WTC11 (cell line): ENCODE data around the gene HECTD3. TPM values are rescaled to one million over a fixed set of nuclear protein-coding genes. Genes with fewer than 3 reads are reported as not detected.

Experiments
- ATAC-seq: fragments of 200-7000 bp; cut with Tn5 transposase; 2 replicates; pipeline ENCODE4 v1.10.0; 2021; ENCODE audit warnings: mild to moderate bottlenecking, moderate library complexity
- CTCF ChIA-PET: fragments of 300-600 bp; sonication (Branson Sonifier 250); formaldehyde crosslinking; loops from one replicate; lab custom pipeline; 2021; ENCODE audit warnings: antibody characterized with exemption; lab: Charles Lee
- POLR2A ChIA-PET: fragments of 350-600 bp; sonication (Branson Sonifier 250); formaldehyde crosslinking; loops from one replicate; lab custom pipeline; 2021; ENCODE audit warnings: antibody characterized with exemption; lab: Charles Lee
- DNase-seq: peaks from one replicate; pipeline ENCODE4 v3.0.0; 2021; ENCODE audit warnings: low spot score
- H3K27ac Mint-ChIP-seq: 2 replicates; pipeline ENCODE4 v1.8.0; 2021; ENCODE audit warnings: mixed read lengths
- H3K27me3 Mint-ChIP-seq: 2 replicates; pipeline ENCODE4 v1.8.0; 2021; ENCODE audit warnings: low read depth, mild to moderate bottlenecking, moderate library complexity, mixed read lengths
- H3K36me3 Mint-ChIP-seq: 2 replicates; pipeline ENCODE4 v1.8.0; 2021; ENCODE audit warnings: mixed read lengths
- H3K4me1 Mint-ChIP-seq: 2 replicates; pipeline ENCODE4 v1.8.0; 2022; ENCODE audit warnings: mixed read lengths
- H3K4me3 Mint-ChIP-seq: 2 replicates; pipeline ENCODE4 v1.8.0; 2021; ENCODE audit warnings: mild to moderate bottlenecking, moderate library complexity, mixed read lengths
- H3K9me3 Mint-ChIP-seq: 2 replicates; pipeline ENCODE4 v1.8.0; 2021; ENCODE audit warnings: mixed read lengths
- ELF4 ChIP-seq: sonication (generic); formaldehyde crosslinking; IDR thresholded peaks from 2 replicates; pipeline ENCODE4 v1.8.1; 2022; ENCODE audit warnings: low read depth, mild to moderate bottlenecking, moderate library complexity, missing genetic modification reagents
- ETV6 ChIP-seq: sonication (generic); formaldehyde crosslinking; IDR thresholded peaks from 2 replicates; pipeline ENCODE4 v1.8.1; 2022; ENCODE audit warnings: mild to moderate bottlenecking, missing genetic modification reagents
- FOXJ3 ChIP-seq: sonication (generic); formaldehyde crosslinking; IDR thresholded peaks from 2 replicates; pipeline ENCODE4 v1.9.0; 2021; ENCODE audit warnings: missing genetic modification reagents, mild to moderate bottlenecking, borderline replicate concordance
- FOXP1 ChIP-seq: sonication (generic); formaldehyde crosslinking; IDR thresholded peaks from 2 replicates; pipeline ENCODE4 v1.8.0; 2022; ENCODE audit warnings: missing genetic modification reagents, mild to moderate bottlenecking, moderate library complexity, borderline replicate concordance
- IRF2 ChIP-seq: sonication (generic); formaldehyde crosslinking; IDR thresholded peaks from 2 replicates; pipeline ENCODE4 v1.8.0; 2022; ENCODE audit warnings: low read depth, missing genetic modification reagents, borderline replicate concordance
- JAZF1 ChIP-seq: fragments of 250-450 bp; sonication (Bioruptor Pico); IDR thresholded peaks from 2 replicates; pipeline ENCODE4 v1.9.0; 2021; ENCODE audit warnings: moderate library complexity, mild to moderate bottlenecking, inconsistent platforms
- JUN ChIP-seq: sonication (generic); formaldehyde crosslinking; IDR thresholded peaks from 2 replicates; pipeline ENCODE4 v1.8.0; 2023; ENCODE audit warnings: mild to moderate bottlenecking, missing genetic modification reagents
- NFATC4 ChIP-seq: fragments of 250-450 bp; sonication (Bioruptor Pico); IDR thresholded peaks from 2 replicates; pipeline ENCODE4 v1.9.0; 2021; ENCODE audit warnings: mild to moderate bottlenecking
- NFE2L1 ChIP-seq: sonication (generic); formaldehyde crosslinking; IDR thresholded peaks from 2 replicates; pipeline ENCODE4 v1.8.1; 2023; ENCODE audit warnings: missing genetic modification reagents
- NR1H2 ChIP-seq: sonication (generic); formaldehyde crosslinking; IDR thresholded peaks from 2 replicates; pipeline ENCODE4 v1.9.0; 2021; ENCODE audit warnings: mild to moderate bottlenecking, moderate library complexity, missing genetic modification reagents
- SMAD3 ChIP-seq: sonication (generic); formaldehyde crosslinking; IDR thresholded peaks from 2 replicates; pipeline ENCODE4 v1.8.0; 2022; ENCODE audit warnings: missing genetic modification reagents, mild to moderate bottlenecking, borderline replicate concordance
- SOX15 ChIP-seq: fragments of 250-450 bp; sonication (Bioruptor Pico); IDR thresholded peaks from 2 replicates; pipeline ENCODE4 v1.9.0; 2021; ENCODE audit warnings: mild to moderate bottlenecking
- TCF7 ChIP-seq: sonication (generic); formaldehyde crosslinking; IDR thresholded peaks from 2 replicates; pipeline ENCODE4 v1.8.0; 2022; ENCODE audit warnings: mild to moderate bottlenecking, low read depth, missing genetic modification reagents, moderate library complexity
- TEAD4 ChIP-seq: sonication (generic); formaldehyde crosslinking; IDR thresholded peaks from 2 replicates; pipeline ENCODE4 v1.8.0; 2022; ENCODE audit warnings: mild to moderate bottlenecking, missing genetic modification reagents
- ZNF121 ChIP-seq: sonication (generic); formaldehyde crosslinking; IDR thresholded peaks from 2 replicates; pipeline ENCODE4 v1.8.0; 2023; ENCODE audit warnings: missing genetic modification reagents
- ZNF138 ChIP-seq: sonication (generic); formaldehyde crosslinking; conservative IDR thresholded peaks from 2 replicates; pipeline ENCODE4 v1.8.1; 2022; ENCODE audit warnings: mild to moderate bottlenecking, moderate library complexity, missing genetic modification reagents
- ZNF232 ChIP-seq: sonication (generic); formaldehyde crosslinking; IDR thresholded peaks from 2 replicates; pipeline ENCODE4 v1.8.0; 2022; ENCODE audit warnings: mild to moderate bottlenecking, missing genetic modification reagents
- ZNF263 ChIP-seq: sonication (generic); formaldehyde crosslinking; IDR thresholded peaks from 2 replicates; pipeline ENCODE4 v1.8.1; 2022; ENCODE audit warnings: low read depth, mild to moderate bottlenecking, moderate library complexity, missing genetic modification reagents
- ZNF416 ChIP-seq: fragments of 250-450 bp; sonication (Bioruptor Pico); IDR thresholded peaks from 2 replicates; pipeline ENCODE4 v1.9.0; 2021; ENCODE audit warnings: mild to moderate bottlenecking, inconsistent platforms
- total RNA-seq: library from RNA; stranded (reverse); gene quantifications from 3 replicates; pipeline ENCODE4 v1.2.3, GENCODE V29; 2021
- TF ChIP-seq, protein P1 (sequence below): fragments of 200-600 bp; IDR thresholded peaks from 2 replicates; pipeline ENCODE4 v1.8.0; 2022; ENCODE audit warnings: antibody characterized with exemption
- TF ChIP-seq, protein P2 (sequence below): sonication (generic); formaldehyde crosslinking; IDR thresholded peaks from 2 replicates; pipeline ENCODE4 v1.8.1; 2023; ENCODE audit warnings: mild to moderate bottlenecking, missing genetic modification reagents, borderline replicate concordance
- TF ChIP-seq, protein P3 (sequence below): fragments of 250-450 bp; sonication (Bioruptor Pico); IDR thresholded peaks from 2 replicates; pipeline ENCODE4 v1.8.0; 2021; ENCODE audit warnings: mild to moderate bottlenecking
- TF ChIP-seq, protein P4 (sequence below): sonication (generic); formaldehyde crosslinking; IDR thresholded peaks from 2 replicates; pipeline ENCODE4 v1.8.1; 2022; ENCODE audit warnings: low read depth, missing genetic modification reagents, borderline replicate concordance

The HECTD3 gene
- total RNA-seq, 1 experiment from 2014 or later: 39.5 TPM

DNA sequence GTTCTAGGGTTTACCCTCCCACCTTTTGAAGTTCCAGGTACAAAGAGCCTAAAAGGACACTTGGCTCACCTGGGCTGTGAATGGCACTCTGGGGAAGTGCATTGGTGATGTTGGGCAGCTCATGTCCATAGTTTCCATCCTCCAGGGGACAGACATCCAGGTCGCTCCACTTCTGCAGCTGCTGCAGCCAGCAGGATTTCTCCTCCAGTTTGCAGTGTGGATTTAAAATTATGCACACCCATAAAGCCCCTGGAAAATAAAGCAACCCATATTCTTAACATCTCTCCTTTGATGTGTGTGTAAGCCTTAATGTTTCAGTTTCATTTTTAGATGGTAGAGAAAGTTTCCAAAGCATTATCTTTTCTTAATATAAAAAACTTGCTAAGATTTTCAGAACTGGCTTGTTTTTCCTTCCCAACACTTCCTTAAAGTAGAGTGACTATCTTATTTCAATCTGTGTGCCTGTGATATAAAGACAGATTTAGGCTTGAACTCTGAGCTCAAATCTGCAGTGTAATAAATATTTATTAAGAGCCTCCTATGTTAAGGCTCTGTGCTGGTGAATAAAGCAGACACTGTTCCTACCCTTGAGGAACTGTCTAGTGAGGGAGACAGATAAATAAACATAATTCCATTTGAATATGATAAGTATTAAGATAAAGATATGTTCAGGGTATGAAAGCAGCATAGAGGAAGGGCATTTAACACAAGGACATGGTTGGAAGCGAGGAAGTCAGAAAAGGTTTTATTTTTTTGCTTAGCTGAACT is 40.1 kb upstream of the HECTD3 start:
- Mint-ChIP-seq H3K4me1 (no peaks in the 10 kb centered on the region), H3K27me3 (no peaks in the 10 kb centered on the region), H3K27ac (no peak overlapping the region), H3K9me3 (no peaks in the 10 kb centered on the region), H3K36me3 (no peaks in the 10 kb centered on the region), H3K4me3 (no peak overlapping the region)
- ChIA-PET POLR2A (no interaction called here), CTCF (interaction anchor here (0.7 to 1.2 kb wide), 3 partner anchors 33 to 449 kb away, joined by 3 to 6 read pairs (median 4); partner anchors contain the start of genes CCDC163 and MMACHC)
- TF ChIP-seq, protein P1, sequence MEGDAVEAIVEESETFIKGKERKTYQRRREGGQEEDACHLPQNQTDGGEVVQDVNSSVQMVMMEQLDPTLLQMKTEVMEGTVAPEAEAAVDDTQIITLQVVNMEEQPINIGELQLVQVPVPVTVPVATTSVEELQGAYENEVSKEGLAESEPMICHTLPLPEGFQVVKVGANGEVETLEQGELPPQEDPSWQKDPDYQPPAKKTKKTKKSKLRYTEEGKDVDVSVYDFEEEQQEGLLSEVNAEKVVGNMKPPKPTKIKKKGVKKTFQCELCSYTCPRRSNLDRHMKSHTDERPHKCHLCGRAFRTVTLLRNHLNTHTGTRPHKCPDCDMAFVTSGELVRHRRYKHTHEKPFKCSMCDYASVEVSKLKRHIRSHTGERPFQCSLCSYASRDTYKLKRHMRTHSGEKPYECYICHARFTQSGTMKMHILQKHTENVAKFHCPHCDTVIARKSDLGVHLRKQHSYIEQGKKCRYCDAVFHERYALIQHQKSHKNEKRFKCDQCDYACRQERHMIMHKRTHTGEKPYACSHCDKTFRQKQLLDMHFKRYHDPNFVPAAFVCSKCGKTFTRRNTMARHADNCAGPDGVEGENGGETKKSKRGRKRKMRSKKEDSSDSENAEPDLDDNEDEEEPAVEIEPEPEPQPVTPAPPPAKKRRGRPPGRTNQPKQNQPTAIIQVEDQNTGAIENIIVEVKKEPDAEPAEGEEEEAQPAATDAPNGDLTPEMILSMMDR: no peak
- TF ChIP-seq ETV6 (no peak), SOX15 (CRISPR knock-in tag) (no peak), SMAD3 (CRISPR knock-in tag) (no peak), FOXJ3 (no peak), TCF7 (no peak), JAZF1 (CRISPR knock-in tag) (no peak)
- no peak for DNase-seq
- ATAC-seq: no peak

DNA sequence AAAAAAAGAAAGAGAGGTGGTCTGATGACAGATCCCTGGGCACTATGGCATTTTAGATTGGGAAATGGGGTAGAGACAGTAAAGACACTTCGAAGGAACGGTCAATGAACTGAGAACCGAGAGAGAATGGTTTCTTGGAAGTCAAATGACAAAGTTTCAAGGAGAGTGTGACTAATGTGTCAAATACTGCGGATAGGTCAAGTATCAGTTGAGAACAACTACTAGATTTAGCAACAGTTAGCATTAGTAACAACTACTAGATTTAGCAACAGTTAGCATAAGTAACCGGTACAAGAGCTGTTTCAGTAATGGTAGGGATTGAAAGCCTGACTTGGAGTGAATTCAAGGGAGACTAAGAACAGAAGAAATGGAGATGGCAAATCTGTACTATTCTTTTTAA is 35.9 kb upstream of the HECTD3 start:
- Mint-ChIP-seq H3K4me3 (no peak overlapping the region), H3K4me1 (peaks cover 15% of the 10 kb centered on the region)
- TF ChIP-seq JUN (no peak), FOXP1 (CRISPR knock-in tag) (no peak), ZNF416 (CRISPR knock-in tag) (no peak), ZNF138 (no peak), NFATC4 (CRISPR knock-in tag) (no peak), TEAD4 (CRISPR knock-in tag) (no peak), ZNF121 (no peak), TCF7 (no peak), ELF4 (CRISPR knock-in tag) (no peak), IRF2 (no peak), NR1H2 (no peak), ZNF263 (no peak), ZNF232 (no peak), NFE2L1 (no peak)
- TF ChIP-seq, protein P2, sequence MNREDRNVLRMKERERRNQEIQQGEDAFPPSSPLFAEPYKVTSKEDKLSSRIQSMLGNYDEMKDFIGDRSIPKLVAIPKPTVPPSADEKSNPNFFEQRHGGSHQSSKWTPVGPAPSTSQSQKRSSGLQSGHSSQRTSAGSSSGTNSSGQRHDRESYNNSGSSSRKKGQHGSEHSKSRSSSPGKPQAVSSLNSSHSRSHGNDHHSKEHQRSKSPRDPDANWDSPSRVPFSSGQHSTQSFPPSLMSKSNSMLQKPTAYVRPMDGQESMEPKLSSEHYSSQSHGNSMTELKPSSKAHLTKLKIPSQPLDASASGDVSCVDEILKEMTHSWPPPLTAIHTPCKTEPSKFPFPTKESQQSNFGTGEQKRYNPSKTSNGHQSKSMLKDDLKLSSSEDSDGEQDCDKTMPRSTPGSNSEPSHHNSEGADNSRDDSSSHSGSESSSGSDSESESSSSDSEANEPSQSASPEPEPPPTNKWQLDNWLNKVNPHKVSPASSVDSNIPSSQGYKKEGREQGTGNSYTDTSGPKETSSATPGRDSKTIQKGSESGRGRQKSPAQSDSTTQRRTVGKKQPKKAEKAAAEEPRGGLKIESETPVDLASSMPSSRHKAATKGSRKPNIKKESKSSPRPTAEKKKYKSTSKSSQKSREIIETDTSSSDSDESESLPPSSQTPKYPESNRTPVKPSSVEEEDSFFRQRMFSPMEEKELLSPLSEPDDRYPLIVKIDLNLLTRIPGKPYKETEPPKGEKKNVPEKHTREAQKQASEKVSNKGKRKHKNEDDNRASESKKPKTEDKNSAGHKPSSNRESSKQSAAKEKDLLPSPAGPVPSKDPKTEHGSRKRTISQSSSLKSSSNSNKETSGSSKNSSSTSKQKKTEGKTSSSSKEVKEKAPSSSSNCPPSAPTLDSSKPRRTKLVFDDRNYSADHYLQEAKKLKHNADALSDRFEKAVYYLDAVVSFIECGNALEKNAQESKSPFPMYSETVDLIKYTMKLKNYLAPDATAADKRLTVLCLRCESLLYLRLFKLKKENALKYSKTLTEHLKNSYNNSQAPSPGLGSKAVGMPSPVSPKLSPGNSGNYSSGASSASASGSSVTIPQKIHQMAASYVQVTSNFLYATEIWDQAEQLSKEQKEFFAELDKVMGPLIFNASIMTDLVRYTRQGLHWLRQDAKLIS (CRISPR knock-in tag): no peak
- TF ChIP-seq, protein P3, sequence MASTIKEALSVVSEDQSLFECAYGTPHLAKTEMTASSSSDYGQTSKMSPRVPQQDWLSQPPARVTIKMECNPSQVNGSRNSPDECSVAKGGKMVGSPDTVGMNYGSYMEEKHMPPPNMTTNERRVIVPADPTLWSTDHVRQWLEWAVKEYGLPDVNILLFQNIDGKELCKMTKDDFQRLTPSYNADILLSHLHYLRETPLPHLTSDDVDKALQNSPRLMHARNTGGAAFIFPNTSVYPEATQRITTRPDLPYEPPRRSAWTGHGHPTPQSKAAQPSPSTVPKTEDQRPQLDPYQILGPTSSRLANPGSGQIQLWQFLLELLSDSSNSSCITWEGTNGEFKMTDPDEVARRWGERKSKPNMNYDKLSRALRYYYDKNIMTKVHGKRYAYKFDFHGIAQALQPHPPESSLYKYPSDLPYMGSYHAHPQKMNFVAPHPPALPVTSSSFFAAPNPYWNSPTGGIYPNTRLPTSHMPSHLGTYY: no peak
- TF ChIP-seq, protein P4, sequence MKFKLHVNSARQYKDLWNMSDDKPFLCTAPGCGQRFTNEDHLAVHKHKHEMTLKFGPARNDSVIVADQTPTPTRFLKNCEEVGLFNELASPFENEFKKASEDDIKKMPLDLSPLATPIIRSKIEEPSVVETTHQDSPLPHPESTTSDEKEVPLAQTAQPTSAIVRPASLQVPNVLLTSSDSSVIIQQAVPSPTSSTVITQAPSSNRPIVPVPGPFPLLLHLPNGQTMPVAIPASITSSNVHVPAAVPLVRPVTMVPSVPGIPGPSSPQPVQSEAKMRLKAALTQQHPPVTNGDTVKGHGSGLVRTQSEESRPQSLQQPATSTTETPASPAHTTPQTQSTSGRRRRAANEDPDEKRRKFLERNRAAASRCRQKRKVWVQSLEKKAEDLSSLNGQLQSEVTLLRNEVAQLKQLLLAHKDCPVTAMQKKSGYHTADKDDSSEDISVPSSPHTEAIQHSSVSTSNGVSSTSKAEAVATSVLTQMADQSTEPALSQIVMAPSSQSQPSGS: no peak
- TF ChIP-seq, all 79 proteins: peak for 0
- ChIA-PET CTCF (no interaction called here), POLR2A (no interaction called here)
- no peak overlapping the region for H3K27ac Mint-ChIP-seq
- ATAC-seq (no peak), DNase-seq (no peak)
- H3K9me3 Mint-ChIP-seq: no peaks in the 10 kb centered on the region
- no peaks in the 10 kb centered on the region for H3K27me3 Mint-ChIP-seq
- H3K36me3 Mint-ChIP-seq: no peaks in the 10 kb centered on the region
